GM19468 (cell line): Measurements from ENCODE around the gene LYPD1.

Experiments
- ATAC-seq: cut with Tn5 transposase; IDR thresholded peaks from one replicate; pipeline ENCODE4 v1.9.1; 2021; ENCODE audit warnings: mild to moderate bottlenecking, moderate library complexity, moderate number of reproducible peaks; ENCODE audit not compliant: unreplicated experiment; ENCODE audit errors: extremely low read depth

LYPD1 gene

GRCh38 chr2:132638313-132639040 is 31.5 kb downstream of the LYPD1 start:
- ATAC-seq: no peak

GRCh38 chr2:132636346-132636745 is 33.7 kb downstream of the LYPD1 start:
- no peak for ATAC-seq

GRCh38 chr2:132633635-132634034 is 36.4 kb downstream of the LYPD1 start:
- no peak for ATAC-seq

- no peak for ATAC-seq
Observed at GRCh38 chr2:132632000-132632649, 37.9 kb downstream of the LYPD1 start.

GRCh38 chr2:132627536-132627935 is 42.5 kb downstream of the LYPD1 start:
- ATAC-seq: no peak

- no peak for ATAC-seq
Observed at GRCh38 chr2:132623096-132623839, 46.7 kb downstream of the LYPD1 start.

GRCh38 chr2:132621131-132621875 is 48.7 kb downstream of the LYPD1 start:
- no peak for ATAC-seq

GRCh38 chr2:132620115-132620514 is 49.9 kb downstream of the LYPD1 start:
- no peak for ATAC-seq

- ATAC-seq: no peak
Observed at GRCh38 chr2:132618734-132619133, 51.3 kb downstream of the LYPD1 start.

GRCh38 chr2:132617989-132618388 is 52.0 kb downstream of the LYPD1 start:
- ATAC-seq: no peak

- ATAC-seq: no peak
Observed at GRCh38 chr2:132615329-132616085, 54.5 kb downstream of the LYPD1 start.

GRCh38 chr2:132611719-132612118 is 58.3 kb downstream of the LYPD1 start:
- no peak for ATAC-seq

- ATAC-seq: no peak
Observed at GRCh38 chr2:132609101-132609890, 60.7 kb downstream of the LYPD1 start.

- ATAC-seq: no peak
Observed at GRCh38 chr2:132608311-132608710, 61.7 kb downstream of the LYPD1 start.

GRCh38 chr2:132607426-132608090 is 62.4 kb downstream of the LYPD1 start:
- no peak for ATAC-seq

GRCh38 chr2:132606649-132607048 is 63.4 kb downstream of the LYPD1 start:
- ATAC-seq: no peak

- ATAC-seq: no peak
Observed at GRCh38 chr2:132605236-132606180, 64.5 kb downstream of the LYPD1 start.
